Esophagus squamous epithelium (tissue), 5 donors: Measurements from ENCODE around the gene CAMTA1. TPM values are rescaled to one million over a fixed set of nuclear protein-coding genes. Genes with fewer than 3 reads are reported as not detected.

Source experiments
- DNase-seq: peaks from one replicate; lab custom pipeline; 2025; lab: John Stamatoyannopoulos, UW
- H3K27ac ChIP-seq, 4 donors: fragments of 200-600 bp; sonication (generic); one replicate each; pipeline ENCODE4 v1.5.1; 2016 to 2019; ENCODE audit warnings: mild to moderate bottlenecking in 1 of 4
- H3K27me3 ChIP-seq, 4 donors: fragments of 200-600 bp; sonication (generic); 1 replicate in 3 of 4; 2 replicates in 1 of 4; pipeline versions ENCODE4 v1.5.1 to v1.6.0; 2017 to 2021; ENCODE audit warnings: antibody characterized with exemption in 1 of 4
- H3K36me3 ChIP-seq, 3 donors: fragments of 200-600 bp; sonication (generic); one replicate each; pipeline ENCODE4 v1.5.1; 2016 to 2019
- H3K4me1 ChIP-seq, 3 donors: fragments of 200-600 bp; sonication (generic); one replicate each; pipeline ENCODE4 v1.5.1; 2017 to 2019
- H3K4me3 ChIP-seq, 4 donors: fragments of 200-600 bp; sonication (generic); 1 replicate in 3 of 4; 2 replicates in 1 of 4; pipeline ENCODE4 v1.5.1; 2016 to 2019; ENCODE audit warnings: mild to moderate bottlenecking in 2 of 4, moderate library complexity in 1 of 4
- H3K9me3 ChIP-seq, 3 donors: fragments of 200-600 bp; sonication (generic); one replicate each; pipeline ENCODE4 v1.5.1; 2016 to 2019
- POLR2A ChIP-seq, 4 donors: fragments of 450-650 bp; IDR thresholded peaks; one replicate each; pipeline ENCODE4 v1.6.1; 2017; ENCODE audit warnings: antibody characterized with exemption in 4 of 4, mild to moderate bottlenecking in 4 of 4, moderate library complexity in 3 of 4
- WGBS, 2 donors: methylation state at CpG; one replicate each; pipeline ENCODE4 v1.1.5; 2018; 5-methylcytosine and 5-hydroxymethylcytosine counted together
- intact Hi-C: fragments of 100-400 bp; cut with DNase I; formaldehyde crosslinking; loops from one replicate; pipeline ENCODE4 v1.15.0; 2022
- total RNA-seq, 4 donors: library from RNA; depleted of rRNA; stranded (reverse); fragments of >200 nt; gene quantifications; one replicate each; pipeline ENCODE4 v1.1.0, GENCODE V29; 2016
- TF ChIP-seq, protein P1 (sequence below), 6 experiments: fragments of 450-650 bp in 4 of 6; fragments of 200-600 bp in 2 of 6; sonication (generic) in 2 of 6; IDR thresholded peaks; one replicate each; pipeline ENCODE4 v1.5.1; 2016 to 2019; ENCODE audit warnings: antibody characterized with exemption in 6 of 6, mild to moderate bottlenecking in 4 of 6, moderate library complexity in 4 of 6
- donor health status: DM: yes; HTN: yes; CAD: no.

The CAMTA1 gene
- total RNA-seq, 4 donors from 2014 or later, result 31.3 to 77.4 (median 45.9) TPM

GRCh38 chr1:7582460-7582972 is 797.3 kb downstream of the CAMTA1 start:
- TF ChIP-seq, protein P1, sequence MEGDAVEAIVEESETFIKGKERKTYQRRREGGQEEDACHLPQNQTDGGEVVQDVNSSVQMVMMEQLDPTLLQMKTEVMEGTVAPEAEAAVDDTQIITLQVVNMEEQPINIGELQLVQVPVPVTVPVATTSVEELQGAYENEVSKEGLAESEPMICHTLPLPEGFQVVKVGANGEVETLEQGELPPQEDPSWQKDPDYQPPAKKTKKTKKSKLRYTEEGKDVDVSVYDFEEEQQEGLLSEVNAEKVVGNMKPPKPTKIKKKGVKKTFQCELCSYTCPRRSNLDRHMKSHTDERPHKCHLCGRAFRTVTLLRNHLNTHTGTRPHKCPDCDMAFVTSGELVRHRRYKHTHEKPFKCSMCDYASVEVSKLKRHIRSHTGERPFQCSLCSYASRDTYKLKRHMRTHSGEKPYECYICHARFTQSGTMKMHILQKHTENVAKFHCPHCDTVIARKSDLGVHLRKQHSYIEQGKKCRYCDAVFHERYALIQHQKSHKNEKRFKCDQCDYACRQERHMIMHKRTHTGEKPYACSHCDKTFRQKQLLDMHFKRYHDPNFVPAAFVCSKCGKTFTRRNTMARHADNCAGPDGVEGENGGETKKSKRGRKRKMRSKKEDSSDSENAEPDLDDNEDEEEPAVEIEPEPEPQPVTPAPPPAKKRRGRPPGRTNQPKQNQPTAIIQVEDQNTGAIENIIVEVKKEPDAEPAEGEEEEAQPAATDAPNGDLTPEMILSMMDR (IDR thresholded peaks at IDR 0.05), result no peak
- no peak for TF ChIP-seq POLR2A (IDR thresholded peaks at IDR 0.05)
- H3K27me3 ChIP-seq, result peaks cover 0 to 5% (median 0%) of the 10 kb centered on the region in 4 donors
- H3K4me3 ChIP-seq, result no peak overlapping the region
- H3K4me1 ChIP-seq, result no peaks in the 10 kb centered on the region
- H3K36me3 ChIP-seq, result no peaks in the 10 kb centered on the region
- H3K27ac ChIP-seq, result no peak overlapping the region
- H3K9me3 ChIP-seq, result no peaks in the 10 kb centered on the region
- WGBS, 2 donors, result 81 to 100% methylated on average over 2 to 3 of the region's 4 CpGs
- intact Hi-C loops, result no loop called here
- DNase-seq, result no peak

- Histone ChIP-seq H3K9me3 (no peaks in the 10 kb centered on the region), H3K4me1 (no peaks in the 10 kb centered on the region), H3K4me3 (no peak overlapping the region), H3K27ac (no peak overlapping the region), H3K27me3 (no peaks in the 10 kb centered on the region), H3K36me3 (no peaks in the 10 kb centered on the region)
- intact Hi-C loops, result no loop called here
- DNase-seq, result no peak
- TF ChIP-seq, protein P1 (IDR thresholded peaks at IDR 0.05), result no peak
- TF ChIP-seq POLR2A (IDR thresholded peaks at IDR 0.05), result no peak
- 57 to 76% methylated on average over 9 to 10 of the region's 15 CpGs for WGBS, 2 donors
These were observed 798.2 kb downstream of the CAMTA1 start for GRCh38 chr1:7583291-7584096.

- no peaks in the 10 kb centered on the region for H3K36me3 ChIP-seq
- TF ChIP-seq, protein P1 (IDR thresholded peaks at IDR 0.05), result no peak
- no peak for TF ChIP-seq POLR2A (IDR thresholded peaks at IDR 0.05)
- no peak overlapping the region for H3K4me3 ChIP-seq
- 89 to 94% methylated on average over 11 of the region's 11 CpGs for WGBS, 2 donors
- no peaks in the 10 kb centered on the region for H3K9me3 ChIP-seq
- intact Hi-C loops, result no loop called here
- no peak overlapping the region for H3K27ac ChIP-seq
- no peaks in the 10 kb centered on the region for H3K27me3 ChIP-seq
- DNase-seq, result no peak
- H3K4me1 ChIP-seq, result no peaks in the 10 kb centered on the region
These were observed 798.9 kb downstream of the CAMTA1 start for GRCh38 chr1:7584157-7584556.

GRCh38 chr1:7584643-7585042 is 799.4 kb downstream of the CAMTA1 start:
- Histone ChIP-seq H3K27ac (no peak overlapping the region), H3K36me3 (no peaks in the 10 kb centered on the region), H3K4me3 (no peak overlapping the region), H3K4me1 (no peaks in the 10 kb centered on the region), H3K9me3 (no peaks in the 10 kb centered on the region), H3K27me3 (no peaks in the 10 kb centered on the region)
- 63 to 95% methylated on average over 2 to 7 of the region's 12 CpGs for WGBS, 2 donors
- intact Hi-C loops, result no loop called here
- TF ChIP-seq POLR2A (IDR thresholded peaks at IDR 0.05), result no peak
- TF ChIP-seq, protein P1 (IDR thresholded peaks at IDR 0.05), result no peak
- no peak for DNase-seq

- TF ChIP-seq POLR2A (IDR thresholded peaks at IDR 0.05), result no peak
- H3K9me3 ChIP-seq, result no peaks in the 10 kb centered on the region
- H3K36me3 ChIP-seq, result no peaks in the 10 kb centered on the region
- no peak overlapping the region for H3K27ac ChIP-seq
- H3K4me3 ChIP-seq, result no peak overlapping the region
- WGBS, 2 donors, result 84 to 85% methylated on average over 11 to 12 of the region's 14 CpGs
- H3K27me3 ChIP-seq, result no peaks in the 10 kb centered on the region
- DNase-seq, result no peak
- H3K4me1 ChIP-seq, result no peaks in the 10 kb centered on the region
- intact Hi-C loops, result no loop called here
These were observed 800.1 kb downstream of the CAMTA1 start for GRCh38 chr1:7585216-7585907.
